Stimulated activated CD4-positive, alpha-beta T cell treated with anti-CD3 and anti-CD28 coated beads, Interleukin-12 subunit alpha, Interleukin-12 subunit beta, amount 100 ng/mL, for 48 hours (primary cell): ENCODE measurements around the gene PLEKHJ1.

ENCODE experiments used
- DNase-seq, 3 donors: peaks; one replicate each; pipeline ENCODE4 v3.0.0-alpha.2; 2020; ENCODE audit warnings: low read depth in 2 of 3, low spot score in 1 of 3

The PLEKHJ1 gene

GRCh38 chr19:2224754-2225349, 11.3 kb downstream of the PLEKHJ1 start:
- DNase-seq = no peak

GRCh38 chr19:2223959-2224358, 12.2 kb downstream of the PLEKHJ1 start:
- DNase-seq = no peak

DNA sequence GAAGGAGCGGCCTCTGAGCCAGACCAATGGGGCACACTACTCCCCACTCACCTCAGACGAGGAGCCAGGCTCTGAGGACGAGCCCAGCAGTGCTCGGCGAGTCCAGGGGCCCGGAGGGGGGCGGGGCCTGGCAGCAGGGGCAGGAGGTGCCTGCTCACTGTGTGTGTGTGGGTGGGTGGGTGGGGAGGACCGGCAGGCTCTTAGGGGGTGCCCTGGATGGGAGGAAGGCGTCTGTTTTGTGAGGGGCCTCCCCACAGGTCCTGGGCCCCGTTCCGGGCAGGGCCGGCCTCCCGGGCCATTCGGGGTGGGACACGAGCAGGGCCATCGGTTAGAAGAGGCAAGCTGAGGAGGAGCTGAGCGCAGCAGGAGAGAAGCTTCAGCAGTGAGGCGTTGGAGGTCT, 12.7 kb downstream of the PLEKHJ1 start:
- DNase-seq = no peak

DNA sequence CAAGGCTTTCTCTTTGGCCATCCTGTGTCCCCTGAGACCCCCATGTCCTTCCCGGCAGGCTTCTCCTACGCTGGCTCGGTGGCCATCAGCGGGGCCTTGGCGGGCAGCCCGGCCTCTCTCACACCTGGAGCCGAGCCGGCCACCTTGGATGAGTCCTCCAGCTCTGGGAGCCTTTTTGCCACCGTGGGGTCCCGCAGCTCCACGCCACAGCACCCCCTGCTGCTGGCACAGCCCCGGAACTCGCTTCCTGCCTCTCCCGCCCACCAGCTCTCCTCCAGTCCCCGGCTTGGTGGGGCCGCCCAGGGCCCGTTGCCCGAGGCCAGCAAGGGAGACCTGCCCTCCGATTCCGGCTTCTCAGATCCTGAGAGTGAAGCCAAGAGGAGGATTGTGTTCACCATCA, 14.2 kb downstream of the PLEKHJ1 start:
- no peak for DNase-seq

GRCh38 chr19:2221250-2221831, 14.8 kb downstream of the PLEKHJ1 start:
- no peak for DNase-seq

DNA sequence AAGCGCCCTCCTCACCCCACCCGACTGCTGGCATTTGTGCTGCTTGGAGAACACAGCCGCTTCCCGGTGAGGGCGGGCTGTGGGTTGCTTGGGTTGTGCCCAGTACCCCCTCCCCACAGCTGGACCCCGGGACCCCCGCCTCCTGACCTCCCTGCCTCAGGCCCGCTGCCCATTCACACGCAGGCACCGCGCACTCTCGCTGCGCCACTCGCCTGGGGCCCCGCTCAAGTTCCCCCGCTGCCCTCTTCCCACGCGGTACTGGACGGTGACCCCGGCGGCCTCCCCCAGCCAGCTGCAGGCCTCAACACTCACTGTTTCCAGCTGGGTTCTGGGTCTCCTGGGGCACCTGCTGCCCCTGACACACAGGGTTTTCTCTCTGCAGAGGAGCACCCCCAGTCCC, 16.4 kb downstream of the PLEKHJ1 start:
- no peak for DNase-seq

- DNase-seq = no peak
These were observed 18.5 kb downstream of the PLEKHJ1 start for GRCh38 chr19:2217591-2217990.

- DNase-seq = no peak
These were observed 19.5 kb downstream of the PLEKHJ1 start for GRCh38 chr19:2216361-2217225.

GRCh38 chr19:2215281-2215751, 20.8 kb downstream of the PLEKHJ1 start:
- no peak for DNase-seq

DNA sequence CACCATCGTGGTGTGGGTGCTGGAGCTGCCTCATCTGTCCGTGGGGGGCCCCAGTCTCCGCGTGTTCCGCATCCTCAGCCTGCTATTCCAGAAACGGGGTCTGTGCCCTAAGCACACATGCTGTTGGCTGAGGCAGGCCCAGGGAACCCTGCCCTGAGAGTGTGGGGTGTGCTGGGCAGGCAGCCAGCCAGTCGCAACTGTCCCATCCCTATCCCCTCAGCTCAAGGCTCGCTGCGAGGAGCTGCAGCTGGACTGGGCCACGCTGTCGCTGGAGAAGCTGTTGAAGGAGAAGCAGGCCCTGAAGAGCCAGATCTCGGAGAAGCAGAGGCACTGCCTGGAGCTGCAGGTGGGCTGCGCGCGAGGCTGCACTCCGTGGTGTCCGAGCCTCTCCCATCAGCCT, 21.9 kb downstream of the PLEKHJ1 start:
- DNase-seq = no peak

GRCh38 chr19:2213799-2214198, 22.3 kb downstream of the PLEKHJ1 start:
- no peak for DNase-seq

GRCh38 chr19:2212861-2213711, 23.0 kb downstream of the PLEKHJ1 start:
- DNase-seq = no peak

GRCh38 chr19:2210987-2211740, 25.0 kb downstream of the PLEKHJ1 start:
- DNase-seq = no peak

- DNase-seq = no peak
These were observed 25.9 kb downstream of the PLEKHJ1 start for GRCh38 chr19:2210206-2210605.

- no peak for DNase-seq
These were observed 26.7 kb downstream of the PLEKHJ1 start for GRCh38 chr19:2209408-2209807.

DNA sequence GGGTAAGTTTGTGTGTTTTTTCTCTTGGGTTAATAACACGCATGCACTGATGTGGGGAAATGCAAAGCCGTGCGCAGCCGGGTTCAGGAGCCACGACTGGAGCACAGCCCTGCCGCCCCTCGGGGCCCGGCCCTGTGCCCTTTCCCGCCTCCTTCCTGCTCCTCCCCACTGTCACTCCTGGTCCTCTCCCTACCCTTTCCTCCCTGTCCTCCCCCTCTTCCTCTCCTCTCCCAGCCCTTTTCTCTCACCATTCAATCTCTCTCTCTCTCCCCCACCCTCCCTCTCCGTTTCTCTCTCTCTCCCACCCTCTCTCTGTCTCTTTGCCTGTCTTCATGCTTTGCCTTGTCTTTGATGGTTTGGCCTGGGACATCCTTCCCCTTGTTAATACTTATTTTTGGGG, 27.2 kb downstream of the PLEKHJ1 start:
- no peak for DNase-seq

GRCh38 chr19:2207991-2208860, 27.9 kb downstream of the PLEKHJ1 start:
- DNase-seq = no peak

GRCh38 chr19:2207008-2207407, 29.1 kb downstream of the PLEKHJ1 start:
- no peak for DNase-seq

DNA sequence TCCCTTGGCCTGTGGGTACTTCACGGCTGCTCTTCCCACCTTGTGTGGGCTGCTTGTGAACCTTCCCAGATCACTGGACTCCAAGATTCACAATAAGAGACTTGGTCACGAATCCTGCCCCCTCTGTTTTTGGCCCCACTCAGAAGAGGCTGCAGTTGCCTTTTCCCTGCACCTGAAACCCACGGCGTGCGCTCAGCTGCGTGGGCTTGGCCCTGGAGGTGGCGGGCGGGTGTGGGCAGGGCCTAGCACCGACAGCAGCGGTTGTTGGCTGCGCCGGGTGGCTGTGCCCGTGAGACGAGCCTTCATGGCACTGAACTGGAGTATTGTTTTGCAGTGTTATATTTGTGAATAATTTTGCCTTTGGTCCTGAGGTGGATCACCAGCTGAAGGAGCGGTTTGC, 33.8 kb downstream of the PLEKHJ1 start:
- DNase-seq = no peak
